Caco-2 (cell line): ENCODE data around the gene AUTS2. TPM values are rescaled to one million over a fixed set of nuclear protein-coding genes. Genes with fewer than 3 reads are reported as not detected.

ENCODE experiments used
- BruUV-seq: library from RNA; stranded (reverse); fragments of 400-500 nt; replicated peaks from 2 replicates; lab custom pipeline; 2021; lab: Mats Ljungman, UMichigan
- CTCF ChIA-PET: fragments of 300-600 bp; sonication (Branson Sonifier 250); formaldehyde crosslinking; loops from one replicate; lab custom pipeline; 2022; ENCODE audit warnings: antibody characterized with exemption; lab: Charles Lee
- POLR2A ChIA-PET: fragments of 300-600 bp; sonication (Branson Sonifier 250); formaldehyde crosslinking; loops from one replicate; lab custom pipeline; 2022; ENCODE audit warnings: antibody characterized with exemption; lab: Charles Lee
- DNase-seq, 2 experiments: peaks; one replicate each; pipeline versions ENCODE4 v3.0.0 to v3.0.0-alpha.2; 2020 to 2022
- H3K27me3 ChIP-seq: replicated peaks from 2 replicates; pipeline ENCODE4 v1.6.0; 2011; ENCODE audit warnings: low read length; ENCODE audit not compliant: control insufficient read depth, insufficient read depth
- H3K36me3 ChIP-seq: 2 replicates; pipeline ENCODE4 v1.5.1; 2011; ENCODE audit warnings: low read length; ENCODE audit not compliant: control insufficient read depth, insufficient read depth
- H3K4me1 ChIP-seq: fragments of 250-450 bp; sonication (Bioruptor Pico); 2 replicates; pipeline ENCODE4 v1.5.1; 2020; ENCODE audit warnings: mild to moderate bottlenecking
- H3K4me3 ChIP-seq: 2 replicates; pipeline ENCODE4 v1.5.1; 2011; ENCODE audit warnings: low read depth, mild to moderate bottlenecking, control low read depth, low read length
- H3K9me3 ChIP-seq: fragments of 250-450 bp; sonication (Bioruptor Pico); 2 replicates; pipeline ENCODE4 v1.5.1; 2020; ENCODE audit warnings: mild to moderate bottlenecking, moderate library complexity
- H3K27ac Mint-ChIP-seq: one replicate; pipeline ENCODE4 v1.8.0; 2022; ENCODE audit warnings: mixed read lengths; ENCODE audit not compliant: unreplicated experiment
- H3K27me3 Mint-ChIP-seq: one replicate; pipeline ENCODE4 v1.8.0; 2022; ENCODE audit warnings: mixed read lengths; ENCODE audit not compliant: insufficient read depth, unreplicated experiment
- H3K36me3 Mint-ChIP-seq: one replicate; pipeline ENCODE4 v1.8.0; 2022; ENCODE audit warnings: mild to moderate bottlenecking, mixed read lengths; ENCODE audit not compliant: insufficient read depth, unreplicated experiment
- H3K4me1 Mint-ChIP-seq: one replicate; pipeline ENCODE4 v1.8.0; 2022; ENCODE audit warnings: low read depth, mixed read lengths; ENCODE audit not compliant: unreplicated experiment
- H3K4me3 Mint-ChIP-seq: one replicate; pipeline ENCODE4 v1.8.0; 2022; ENCODE audit warnings: mild to moderate bottlenecking, moderate library complexity, mixed read lengths; ENCODE audit not compliant: unreplicated experiment
- H3K9me3 Mint-ChIP-seq: one replicate; pipeline ENCODE4 v1.8.0; 2022; ENCODE audit warnings: mixed read lengths; ENCODE audit not compliant: unreplicated experiment
- CTCF ChIP-seq, 2 experiments: fragments of 200-600 bp in 1 of 2; IDR thresholded peaks; 1 replicate in 1 of 2; 2 replicates in 1 of 2; pipeline versions ENCODE4 v1.5.1 to v1.8.0; 2011 to 2022; ENCODE audit warnings: antibody characterized with exemption in 1 of 2, control low read depth in 1 of 2, inconsistent platforms in 1 of 2, low read depth in 1 of 2, low read length in 1 of 2, mild to moderate bottlenecking in 1 of 2, moderate library complexity in 1 of 2; ENCODE audit not compliant: insufficient read depth in 1 of 2, severe bottlenecking in 1 of 2, unreplicated experiment in 1 of 2
- intact Hi-C: fragments of 100-400 bp; cut with micrococcal nuclease; formaldehyde crosslinking; loops from one replicate; pipeline ENCODE4 v1.10.0; 2022; ENCODE audit not compliant: unreplicated experiment
- total RNA-seq: library from RNA; stranded (reverse); gene quantifications from 2 replicates; pipeline ENCODE4 v1.2.3, GENCODE V29; 2022

Gene AUTS2
- total RNA-seq, 1 experiment from 2014 or later, result 37.1 TPM

GRCh38 chr7:70494225-70495032 lies 896.2 kb downstream of the AUTS2 start:
- Mint-ChIP-seq H3K27me3 (no peaks in the 10 kb centered on the region), H3K36me3 (no peaks in the 10 kb centered on the region), H3K4me3 (no peak overlapping the region), H3K27ac (no peak overlapping the region), H3K4me1 (no peaks in the 10 kb centered on the region), H3K9me3 (no peaks in the 10 kb centered on the region)
- ChIA-PET CTCF (no interaction called here), POLR2A (no interaction called here)
- Histone ChIP-seq H3K36me3 (no peaks in the 10 kb centered on the region), H3K4me3 (no peak overlapping the region), H3K4me1 (no peaks in the 10 kb centered on the region), H3K9me3 (no peaks in the 10 kb centered on the region), H3K27me3 (no peaks in the 10 kb centered on the region)
- TF ChIP-seq CTCF (IDR thresholded peaks at IDR 0.05; ENCODE audit: insufficient read depth in 1 of 2, low read depth in 1 of 2, low read length in 1 of 2, severe bottlenecking in 1 of 2, unreplicated experiment in 1 of 2), result no peak
- intact Hi-C loops, result no loop called here
- no peak for DNase-seq
- no TSS peak for BruUV-seq

GRCh38 chr7:70495033-70495376 lies 896.7 kb downstream of the AUTS2 start:
- intact Hi-C loops, result no loop called here
- Mint-ChIP-seq H3K4me1 (no peaks in the 10 kb centered on the region), H3K9me3 (no peaks in the 10 kb centered on the region), H3K27ac (no peak overlapping the region), H3K4me3 (no peak overlapping the region), H3K36me3 (no peaks in the 10 kb centered on the region), H3K27me3 (no peaks in the 10 kb centered on the region)
- ChIA-PET CTCF (interaction anchor here (0.6 kb wide), 2 partner anchors 30 to 329 kb away, joined by 4 to 5 read pairs; no protein-coding TSS in a partner anchor), POLR2A (no interaction called here)
- H3K9me3 ChIP-seq, result no peaks in the 10 kb centered on the region
- H3K27me3 ChIP-seq, result no peaks in the 10 kb centered on the region
- no peaks in the 10 kb centered on the region for H3K36me3 ChIP-seq
- no peak overlapping the region for H3K4me3 ChIP-seq
- no peak for TF ChIP-seq CTCF (IDR thresholded peaks at IDR 0.05; ENCODE audit: insufficient read depth in 1 of 2, low read depth in 1 of 2, low read length in 1 of 2, severe bottlenecking in 1 of 2, unreplicated experiment in 1 of 2)
- no TSS peak for BruUV-seq
- no peaks in the 10 kb centered on the region for H3K4me1 ChIP-seq
- no peak for DNase-seq

GRCh38 chr7:70497793-70498192 lies 899.5 kb downstream of the AUTS2 start:
- POLR2A ChIA-PET, result no interaction called here
- intact Hi-C loops, result no loop called here
- no peaks in the 10 kb centered on the region for H3K4me1 Mint-ChIP-seq
- H3K36me3 Mint-ChIP-seq, result no peaks in the 10 kb centered on the region
- H3K9me3 Mint-ChIP-seq, result no peaks in the 10 kb centered on the region
- no peak overlapping the region for H3K4me3 Mint-ChIP-seq
- H3K27ac Mint-ChIP-seq, result no peak overlapping the region
- no TSS peak for BruUV-seq
- H3K4me3 ChIP-seq, result no peak overlapping the region
- CTCF ChIA-PET, result no interaction called here
- no peaks in the 10 kb centered on the region for H3K36me3 ChIP-seq
- no peaks in the 10 kb centered on the region for H3K4me1 ChIP-seq
- TF ChIP-seq CTCF (IDR thresholded peaks at IDR 0.05; ENCODE audit: insufficient read depth in 1 of 2, low read depth in 1 of 2, low read length in 1 of 2, severe bottlenecking in 1 of 2, unreplicated experiment in 1 of 2), result no peak
- no peaks in the 10 kb centered on the region for H3K27me3 Mint-ChIP-seq
- H3K27me3 ChIP-seq, result no peaks in the 10 kb centered on the region
- H3K9me3 ChIP-seq, result no peaks in the 10 kb centered on the region
- no peak for DNase-seq
